HepG2 (cell line): ENCODE data around the gene DALRD3. TPM values are rescaled to one million over a fixed set of nuclear protein-coding genes. Genes with fewer than 3 reads are reported as not detected.

ENCODE experiments used
- ATF2 ChIP-seq: sonication (generic); formaldehyde crosslinking; IDR thresholded peaks from 2 replicates; pipeline ENCODE4 v1.4.0; 2020; ENCODE audit warnings: missing genetic modification reagents
- ATF5 ChIP-seq: sonication (generic); formaldehyde crosslinking; IDR thresholded peaks from 2 replicates; pipeline ENCODE4 v1.4.0; 2020; ENCODE audit warnings: mild to moderate bottlenecking, low read depth, missing genetic modification reagents
- ATF6 ChIP-seq: sonication (generic); formaldehyde crosslinking; conservative IDR thresholded peaks from 2 replicates; pipeline ENCODE4 v1.4.0; 2020; ENCODE audit warnings: missing genetic modification reagents
- ERF ChIP-seq: IDR thresholded peaks from 2 replicates; pipeline ENCODE4 v1.6.1; 2018; ENCODE audit warnings: missing biosample characterization, missing genetic modification reagents
- GTF3A ChIP-seq: sonication (generic); formaldehyde crosslinking; conservative IDR thresholded peaks from 2 replicates; pipeline ENCODE4 v1.4.0; 2020; ENCODE audit warnings: mild to moderate bottlenecking, missing genetic modification reagents
- HNF1A ChIP-seq, 2 experiments: sonication (generic) in 1 of 2; formaldehyde crosslinking in 1 of 2; IDR thresholded peaks; 2 replicates each; pipeline versions ENCODE4 v1.4.0 to v1.6.1; 2016 to 2020; ENCODE audit warnings: borderline replicate concordance in 1 of 2, low read depth in 1 of 2, mild to moderate bottlenecking in 1 of 2, missing genetic modification reagents in 1 of 2
- HNRNPLL ChIP-seq: fragments of 200-400 bp; formaldehyde crosslinking; IDR thresholded peaks from 2 replicates; pipeline ENCODE4 v1.6.1; 2017; ENCODE audit warnings: mild to moderate bottlenecking, low read depth, low read length; ENCODE audit not compliant: poor library complexity, severe bottlenecking
- KAT2B ChIP-seq: fragments of 150-350 bp; IDR thresholded peaks from 2 replicates; pipeline ENCODE4 v1.6.1; 2014; ENCODE audit warnings: low read depth, low read length, borderline replicate concordance
- MTF2 ChIP-seq: sonication (generic); formaldehyde crosslinking; IDR thresholded peaks from 2 replicates; pipeline ENCODE4 v1.5.0; 2020; ENCODE audit warnings: missing genetic modification reagents, borderline replicate concordance
- XBP1 ChIP-seq: sonication (generic); formaldehyde crosslinking; IDR thresholded peaks from 2 replicates; pipeline ENCODE4 v1.5.0; 2020; ENCODE audit warnings: missing genetic modification reagents
- ZBTB3 ChIP-seq: sonication (generic); formaldehyde crosslinking; IDR thresholded peaks from 2 replicates; pipeline ENCODE4 v1.4.0; 2020; ENCODE audit warnings: low read depth, mild to moderate bottlenecking, moderate library complexity, missing genetic modification reagents, borderline replicate concordance
- ZNF660 ChIP-seq: sonication (generic); formaldehyde crosslinking; IDR thresholded peaks from 2 replicates; pipeline ENCODE4 v1.5.1; 2020; ENCODE audit warnings: mild to moderate bottlenecking, low read depth, missing genetic modification reagents, borderline replicate concordance
- ZNF704 ChIP-seq: sonication (generic); formaldehyde crosslinking; IDR thresholded peaks from 2 replicates; pipeline ENCODE4 v1.8.1; 2023; ENCODE audit warnings: mild to moderate bottlenecking, inconsistent platforms, moderate library complexity, missing genetic modification reagents, borderline replicate concordance
- ZNF710 ChIP-seq: sonication (generic); formaldehyde crosslinking; IDR thresholded peaks from 2 replicates; pipeline ENCODE4 v1.5.0; 2020; ENCODE audit warnings: mild to moderate bottlenecking, missing genetic modification reagents, borderline replicate concordance
- ZSCAN30 ChIP-seq: sonication (generic); formaldehyde crosslinking; IDR thresholded peaks from 2 replicates; pipeline ENCODE4 v1.5.0; 2020; ENCODE audit warnings: mild to moderate bottlenecking, missing genetic modification reagents
- polyA plus RNA-seq, 8 experiments: library from polyadenylated mRNA; depleted of rRNA in 3 of 8; stranded (reverse) in 7 of 8; unstranded in 1 of 8; fragments of >200 nt; fragmentation: Illumina TruSeq in 4 of 8; extraction: Trizol in 4 of 8; gene quantifications; 2 replicates each; pipeline versions ENCODE4 v1.2.1 to v1.2.3, GENCODE V29; 2011 to 2016; ENCODE audit warnings: low read depth in 4 of 8, missing spikeins in 1 of 8, mixed read lengths in 1 of 8; ENCODE audit not compliant: insufficient read depth in 1 of 8
- total RNA-seq, 5 experiments: library from RNA; depleted of rRNA; stranded (reverse); fragments of >200 nt; fragmentation: Illumina TruSeq; extraction: Trizol; gene quantifications; 2 replicates each; pipeline ENCODE4 v1.2.3, GENCODE V29; 2016; ENCODE audit warnings: low read depth in 1 of 5

Gene DALRD3
- total and polyA plus RNA-seq, 2 of the 13 experiments (the other 11 are each of a cell fraction or from before 2014, with no cell fraction given), result 19.9 to 36.5 TPM

- TF ChIP-seq ATF6 (CRISPR knock-in tag), result no peak
- TF ChIP-seq HNRNPLL, result peak; percentile 98
- no peak for TF ChIP-seq KAT2B
- TF ChIP-seq MTF2, result peak; percentile 89; the same call in 1 of the 2 replicates
- no peak for TF ChIP-seq ZNF660 (CRISPR knock-in tag)
- peak; percentile 65; the same call in 1 of the 2 replicates for TF ChIP-seq GTF3A (CRISPR knock-in tag)
- no peak for TF ChIP-seq XBP1 (CRISPR knock-in tag)
- no peak for TF ChIP-seq ZSCAN30
- no peak for TF ChIP-seq ATF2
- TF ChIP-seq HNF1A (IDR thresholded peaks at IDR 0.05; ENCODE audit: low read depth), result no peak
- peak; percentile 66 for TF ChIP-seq HNF1A (CRISPR knock-in tag; IDR thresholded peaks at IDR 0.05; ENCODE audit: borderline replicate concordance)
- 0 out of 2 replicates have a peak, but pooled peaks have one; percentile 35 for TF ChIP-seq ATF5 (CRISPR knock-in tag)
- peak; percentile 53 for TF ChIP-seq ZNF710
- TF ChIP-seq ZBTB3 (CRISPR knock-in tag), result peak; percentile 82; the same call in 1 of the 2 replicates
- peak; percentile 92 for TF ChIP-seq ZNF704 (CRISPR knock-in tag)
- TF ChIP-seq ERF, result peak; percentile 22; the same call in 1 of the 2 replicates
Observed at GRCh38 chr3:49017971-49018706, at the start of gene DALRD3 (continued).
